IPS-20b (cell line): ENCODE results near the gene CHD9.

Source experiments
- H3K27ac ChIP-seq: one replicate; pipeline ENCODE4 v1.5.1; 2013; ENCODE audit warnings: low read length
- H3K27me3 ChIP-seq: 2 replicates; pipeline ENCODE4 v1.6.1; 2013; ENCODE audit warnings: mild to moderate bottlenecking, low read length, inconsistent platforms; ENCODE audit not compliant: insufficient read depth
- H3K36me3 ChIP-seq: 2 replicates; pipeline ENCODE4 v1.6.1; 2013; ENCODE audit warnings: low read depth, mild to moderate bottlenecking, inconsistent platforms, low read length, moderate library complexity; ENCODE audit not compliant: insufficient read depth
- H3K4me1 ChIP-seq: 2 replicates; pipeline ENCODE4 v1.6.1; 2013; ENCODE audit warnings: mild to moderate bottlenecking, control low read depth, inconsistent platforms, low read length, moderate library complexity; ENCODE audit not compliant: insufficient read depth
- H3K4me3 ChIP-seq: 2 replicates; pipeline ENCODE4 v1.5.1; 2013; ENCODE audit warnings: mild to moderate bottlenecking, low read length, inconsistent platforms
- H3K9ac ChIP-seq: 2 replicates; pipeline ENCODE4 v1.6.1; 2013; ENCODE audit warnings: low read depth, mild to moderate bottlenecking, inconsistent platforms, low read length, moderate library complexity
- H3K9me3 ChIP-seq: 2 replicates; pipeline ENCODE4 v1.6.1; 2013; ENCODE audit warnings: mild to moderate bottlenecking, low read depth, low read length, inconsistent platforms; ENCODE audit not compliant: insufficient read depth

The CHD9 gene

GRCh38 chr16:53100889-53101288 lies 46.1 kb downstream of the CHD9 start:
- Histone ChIP-seq H3K4me1 (peaks cover 15% of the 10 kb centered on the region; the same call in 1 of the 2 replicates), H3K9ac (no peak overlapping the region), H3K27me3 (no peaks in the 10 kb centered on the region), H3K4me3 (no peak overlapping the region), H3K36me3 (no peaks in the 10 kb centered on the region), H3K9me3 (no peaks in the 10 kb centered on the region), H3K27ac (no peak overlapping the region)

- Histone ChIP-seq H3K36me3 (no peaks in the 10 kb centered on the region), H3K4me1 (peaks cover 12% of the 10 kb centered on the region; the same call in 1 of the 2 replicates), H3K4me3 (no peak overlapping the region), H3K27ac (no peak overlapping the region), H3K27me3 (no peaks in the 10 kb centered on the region), H3K9ac (no peak overlapping the region), H3K9me3 (no peaks in the 10 kb centered on the region)
Measured at GRCh38 chr16:53103811-53104210, 49.0 kb downstream of the CHD9 start.

DNA sequence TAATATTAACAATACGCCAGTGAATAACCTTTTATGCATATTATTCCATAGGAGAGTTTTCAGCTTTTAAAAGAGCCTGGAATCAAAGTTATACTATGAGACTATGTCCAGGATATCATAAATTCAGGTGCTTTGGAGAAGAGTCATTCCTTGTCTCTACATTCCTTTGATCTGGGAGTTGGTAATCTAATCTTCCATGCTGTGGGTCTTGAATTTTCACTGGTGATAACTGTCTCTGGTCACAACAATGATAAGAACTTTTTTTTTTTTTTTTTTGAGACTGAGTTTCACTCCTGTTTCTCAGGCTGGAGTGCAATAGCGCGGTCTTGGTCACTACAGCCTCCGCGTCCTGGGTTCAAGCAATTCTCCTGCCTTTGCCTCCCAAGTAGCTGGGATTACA lies 50.8 kb downstream of the CHD9 start:
- Histone ChIP-seq H3K9ac (no peak overlapping the region), H3K27me3 (no peaks in the 10 kb centered on the region), H3K27ac (no peak overlapping the region), H3K4me1 (0 out of 2 replicates have a peak, but pooled peaks cover 6% of the 10 kb centered on the region), H3K36me3 (no peaks in the 10 kb centered on the region), H3K9me3 (no peaks in the 10 kb centered on the region), H3K4me3 (no peak overlapping the region)

GRCh38 chr16:53111078-53111791 lies 56.4 kb downstream of the CHD9 start:
- Histone ChIP-seq H3K4me3 (no peak overlapping the region), H3K27ac (no peak overlapping the region), H3K4me1 (peaks cover 3% of the 10 kb centered on the region), H3K9ac (no peak overlapping the region), H3K27me3 (no peaks in the 10 kb centered on the region), H3K9me3 (no peaks in the 10 kb centered on the region), H3K36me3 (no peaks in the 10 kb centered on the region)

- no peaks in the 10 kb centered on the region for H3K27me3 ChIP-seq
- no peak overlapping the region for H3K4me3 ChIP-seq
- H3K9ac ChIP-seq, result no peak overlapping the region
- H3K9me3 ChIP-seq, result no peaks in the 10 kb centered on the region
- no peak overlapping the region for H3K27ac ChIP-seq
- H3K36me3 ChIP-seq, result no peaks in the 10 kb centered on the region
- H3K4me1 ChIP-seq, result peaks cover 3% of the 10 kb centered on the region
Measured at GRCh38 chr16:53112015-53112414, 57.2 kb downstream of the CHD9 start.

DNA sequence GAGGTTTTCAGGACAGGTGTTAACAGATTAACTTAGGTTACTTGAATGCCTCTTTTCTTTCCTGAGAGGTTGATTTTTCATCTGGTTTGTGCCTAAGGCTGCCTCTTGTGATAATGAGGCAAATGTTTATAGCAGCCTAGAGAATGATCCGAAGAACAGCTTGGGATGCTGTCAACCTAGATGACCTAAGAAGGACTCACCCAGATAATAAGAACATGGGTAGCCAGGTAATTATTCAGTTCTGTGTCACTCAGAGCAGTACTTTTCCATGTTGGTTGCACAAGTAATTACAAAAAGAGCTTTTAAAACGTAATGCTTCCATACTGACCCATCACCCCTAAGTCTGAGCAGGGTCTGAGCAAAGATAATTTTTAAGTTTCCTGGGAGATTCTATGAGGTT lies 60.3 kb downstream of the CHD9 start:
- no peaks in the 10 kb centered on the region for H3K36me3 ChIP-seq
- H3K9me3 ChIP-seq, result no peaks in the 10 kb centered on the region
- H3K4me3 ChIP-seq, result no peak overlapping the region
- H3K27me3 ChIP-seq, result no peaks in the 10 kb centered on the region
- no peak overlapping the region for H3K9ac ChIP-seq
- H3K4me1 ChIP-seq, result peaks cover 3% of the 10 kb centered on the region
- H3K27ac ChIP-seq, result no peak overlapping the region

GRCh38 chr16:53115773-53116172 lies 61.0 kb downstream of the CHD9 start:
- no peaks in the 10 kb centered on the region for H3K9me3 ChIP-seq
- H3K36me3 ChIP-seq, result no peaks in the 10 kb centered on the region
- H3K9ac ChIP-seq, result no peak overlapping the region
- H3K4me1 ChIP-seq, result peaks cover 3% of the 10 kb centered on the region
- H3K27ac ChIP-seq, result no peak overlapping the region
- no peak overlapping the region for H3K4me3 ChIP-seq
- H3K27me3 ChIP-seq, result no peaks in the 10 kb centered on the region

GRCh38 chr16:53121043-53121620 lies 66.3 kb downstream of the CHD9 start:
- H3K9ac ChIP-seq, result no peak overlapping the region
- no peak overlapping the region for H3K4me3 ChIP-seq
- H3K9me3 ChIP-seq, result no peaks in the 10 kb centered on the region
- H3K4me1 ChIP-seq, result no peaks in the 10 kb centered on the region
- H3K27ac ChIP-seq, result no peak overlapping the region
- H3K27me3 ChIP-seq, result no peaks in the 10 kb centered on the region
- no peaks in the 10 kb centered on the region for H3K36me3 ChIP-seq

GRCh38 chr16:53121661-53122060 lies 66.9 kb downstream of the CHD9 start:
- Histone ChIP-seq H3K27ac (no peak overlapping the region), H3K27me3 (no peaks in the 10 kb centered on the region), H3K9me3 (no peaks in the 10 kb centered on the region), H3K4me1 (no peaks in the 10 kb centered on the region), H3K36me3 (no peaks in the 10 kb centered on the region), H3K4me3 (no peak overlapping the region), H3K9ac (no peak overlapping the region)

GRCh38 chr16:53123747-53124146 lies 69.0 kb downstream of the CHD9 start:
- no peaks in the 10 kb centered on the region for H3K4me1 ChIP-seq
- H3K9ac ChIP-seq, result no peak overlapping the region
- H3K27ac ChIP-seq, result no peak overlapping the region
- no peaks in the 10 kb centered on the region for H3K27me3 ChIP-seq
- H3K36me3 ChIP-seq, result no peaks in the 10 kb centered on the region
- H3K4me3 ChIP-seq, result no peak overlapping the region
- no peaks in the 10 kb centered on the region for H3K9me3 ChIP-seq

- no peaks in the 10 kb centered on the region for H3K9me3 ChIP-seq
- H3K9ac ChIP-seq, result no peak overlapping the region
- H3K36me3 ChIP-seq, result no peaks in the 10 kb centered on the region
- no peak overlapping the region for H3K4me3 ChIP-seq
- H3K4me1 ChIP-seq, result peaks cover 7% of the 10 kb centered on the region
- no peaks in the 10 kb centered on the region; the same call in 1 of the 2 replicates for H3K27me3 ChIP-seq
- no peak overlapping the region for H3K27ac ChIP-seq
Measured at GRCh38 chr16:53126390-53126789, 71.6 kb downstream of the CHD9 start.
